Measurements from ENCODE around the gene COPS7A.

COPS7A gene

GRCh38 chr12:6725350-6725749 lies 1.5 kb downstream of the COPS7A start:
- TF ChIP-seq EZH2 (IDR thresholded peaks at IDR 0.05; ENCODE audit: borderline replicate concordance, low read depth, low read length, severe bottlenecking) (no peak), CTCF (IDR thresholded peaks at IDR 0.05; ENCODE audit: borderline replicate concordance, extremely low read depth, low read length, poor library complexity, severe bottlenecking) (no peak)
- Histone ChIP-seq H3K4me1 (ENCODE audit: insufficient read depth, low read length) (peaks cover 29% of the 10 kb centered on the region), H3K9me3 (ENCODE audit: insufficient read depth, low read length, severe bottlenecking) (no peaks in the 10 kb centered on the region), H4K20me1 (ENCODE audit: insufficient read depth, low read length) (no peaks in the 10 kb centered on the region), H3K4me3 (ENCODE audit: low read depth in 1 of 2, low read length in 2 of 2) (peak overlapping the region in 1 of 2 experiments; percentile 69; a peak in 2 of 4 replicates), H3K4me2 (ENCODE audit: insufficient read depth, low read length) (peak overlapping the region; percentile 90), H3K36me3 (ENCODE audit: insufficient read depth, low read length) (peaks cover 29% of the 10 kb centered on the region), H3K27ac (ENCODE audit: low read length) (no peak overlapping the region), H3K79me2 (ENCODE audit: insufficient read depth, low read length) (peaks cover 14% of the 10 kb centered on the region), H3K9ac (ENCODE audit: low read depth, low read length) (peak overlapping the region; percentile 62; the same call in 1 of the 2 replicates), H3K27me3 (ENCODE audit: insufficient read depth, low read length, poor library complexity) (no peaks in the 10 kb centered on the region), H2AFZ (ENCODE audit: low read depth, low read length) (no peak overlapping the region)
- ATAC-seq (ENCODE audit: insufficient read depth, low read depth) (no peak), DNase-seq (no peak)

GRCh38 chr12:6729186-6729585 lies 5.3 kb downstream of the COPS7A start:
- Histone ChIP-seq H3K9me3 (ENCODE audit: insufficient read depth, low read length, severe bottlenecking) (no peaks in the 10 kb centered on the region), H2AFZ (ENCODE audit: low read depth, low read length) (no peak overlapping the region), H3K27me3 (ENCODE audit: insufficient read depth, low read length, poor library complexity) (no peaks in the 10 kb centered on the region), H3K4me2 (ENCODE audit: insufficient read depth, low read length) (no peak overlapping the region), H4K20me1 (ENCODE audit: insufficient read depth, low read length) (no peaks in the 10 kb centered on the region), H3K79me2 (ENCODE audit: insufficient read depth, low read length) (peaks cover 14% of the 10 kb centered on the region), H3K4me3 (ENCODE audit: low read depth in 1 of 2, low read length in 2 of 2) (no peak overlapping the region), H3K9ac (ENCODE audit: low read depth, low read length) (no peak overlapping the region), H3K27ac (ENCODE audit: low read length) (no peak overlapping the region), H3K36me3 (ENCODE audit: insufficient read depth, low read length) (peaks cover 46% of the 10 kb centered on the region), H3K4me1 (ENCODE audit: insufficient read depth, low read length) (peaks cover 15% of the 10 kb centered on the region)
- DNase-seq (no peak), ATAC-seq (ENCODE audit: insufficient read depth, low read depth) (no peak)
- TF ChIP-seq CTCF (IDR thresholded peaks at IDR 0.05; ENCODE audit: borderline replicate concordance, extremely low read depth, low read length, poor library complexity, severe bottlenecking) (no peak), EZH2 (IDR thresholded peaks at IDR 0.05; ENCODE audit: borderline replicate concordance, low read depth, low read length, severe bottlenecking) (no peak)

GRCh38 chr12:6730169-6730568 lies 6.3 kb downstream of the COPS7A start:
- no peak overlapping the region for H3K27ac ChIP-seq (ENCODE audit: low read length)
- ATAC-seq (ENCODE audit: insufficient read depth, low read depth) (no peak), DNase-seq (no peak)
- no peak overlapping the region for H3K9ac ChIP-seq (ENCODE audit: low read depth, low read length)
- H2AFZ ChIP-seq (ENCODE audit: low read depth, low read length), result no peak overlapping the region
- peaks cover 5% of the 10 kb centered on the region; the same call in 1 of the 2 replicates for H3K4me1 ChIP-seq (ENCODE audit: insufficient read depth, low read length)
- H3K4me3 ChIP-seq (ENCODE audit: low read depth in 1 of 2, low read length in 2 of 2), result no peak overlapping the region
- no peak overlapping the region for H3K4me2 ChIP-seq (ENCODE audit: insufficient read depth, low read length)
- H3K79me2 ChIP-seq (ENCODE audit: insufficient read depth, low read length), result peaks cover 6% of the 10 kb centered on the region
- H3K36me3 ChIP-seq (ENCODE audit: insufficient read depth, low read length), result peaks cover 51% of the 10 kb centered on the region
- H3K27me3 ChIP-seq (ENCODE audit: insufficient read depth, low read length, poor library complexity), result no peaks in the 10 kb centered on the region
- no peaks in the 10 kb centered on the region for H4K20me1 ChIP-seq (ENCODE audit: insufficient read depth, low read length)
- no peaks in the 10 kb centered on the region for H3K9me3 ChIP-seq (ENCODE audit: insufficient read depth, low read length, severe bottlenecking)
- no peak for TF ChIP-seq CTCF (IDR thresholded peaks at IDR 0.05; ENCODE audit: borderline replicate concordance, extremely low read depth, low read length, poor library complexity, severe bottlenecking)
- no peak for TF ChIP-seq EZH2 (IDR thresholded peaks at IDR 0.05; ENCODE audit: borderline replicate concordance, low read depth, low read length, severe bottlenecking)

Measured in DND-41 (cell line).